ENCODE measurements around the gene CYB5R4.

The CYB5R4 gene

GRCh38 chr6:83868639-83869038 lies 9.2 kb downstream of the CYB5R4 start:
- H3K27ac ChIP-seq (ENCODE audit: low read depth, low read length) = no peak overlapping the region
- H4K20me1 ChIP-seq (ENCODE audit: control insufficient read depth, insufficient read depth, low read depth, low read length) = no peaks in the 10 kb centered on the region
- H3K79me2 ChIP-seq (ENCODE audit: control insufficient read depth, low read length) = peaks cover 69% of the 10 kb centered on the region
- H3K4me1 ChIP-seq (ENCODE audit: control insufficient read depth, low read length) = peaks cover 5% of the 10 kb centered on the region
- TF ChIP-seq CTCF (IDR thresholded peaks at IDR 0.05; ENCODE audit: low read depth, low read length, poor library complexity, severe bottlenecking) (no peak), EZH2phosphoT487 (IDR thresholded peaks at IDR 0.05; ENCODE audit: borderline replicate concordance, low read length) (no peak)
- peaks cover 62% of the 10 kb centered on the region for H3K36me3 ChIP-seq (ENCODE audit: control insufficient read depth, low read length)
- no peak overlapping the region for H3K4me2 ChIP-seq (ENCODE audit: low read length)
- H3K9me3 ChIP-seq (ENCODE audit: control insufficient read depth, insufficient read depth, low read length) = peaks cover 21% of the 10 kb centered on the region
- H3K4me3 ChIP-seq (ENCODE audit: low read length) = no peak overlapping the region
- 0 out of 2 replicates have a peak, but pooled peaks cover 2% of the 10 kb centered on the region for H3F3A ChIP-seq (ENCODE audit: control insufficient read depth, insufficient read depth)
- no peaks in the 10 kb centered on the region for H3K27me3 ChIP-seq (ENCODE audit: control insufficient read depth, low read length)
- H3K9me2 ChIP-seq (replicated peaks; ENCODE audit: control insufficient read depth, low read length) = no peaks in the 10 kb centered on the region

- Histone ChIP-seq H3K79me2 (ENCODE audit: control insufficient read depth, low read length) (peaks cover 65% of the 10 kb centered on the region), H3K4me3 (ENCODE audit: low read length) (no peak overlapping the region), H3F3A (ENCODE audit: control insufficient read depth, insufficient read depth) (0 out of 2 replicates have a peak, but pooled peaks cover 2% of the 10 kb centered on the region)
Observed at GRCh38 chr6:83870649-83871048, 11.2 kb downstream of the CYB5R4 start.

GRCh38 chr6:83872386-83873118 lies 13.1 kb downstream of the CYB5R4 start:
- Histone ChIP-seq H3K36me3 (ENCODE audit: control insufficient read depth, low read length) (peaks cover 23% of the 10 kb centered on the region), H3K27me3 (ENCODE audit: control insufficient read depth, low read length) (no peaks in the 10 kb centered on the region), H3K27ac (ENCODE audit: low read depth, low read length) (no peak overlapping the region), H3K4me1 (ENCODE audit: control insufficient read depth, low read length) (peaks cover 7% of the 10 kb centered on the region), H3K79me2 (ENCODE audit: control insufficient read depth, low read length) (peaks cover 64% of the 10 kb centered on the region), H3K4me2 (ENCODE audit: low read length) (no peak overlapping the region), H3K9me2 (replicated peaks; ENCODE audit: control insufficient read depth, low read length) (no peaks in the 10 kb centered on the region), H3F3A (ENCODE audit: control insufficient read depth, insufficient read depth) (0 out of 2 replicates have a peak, but pooled peaks cover 2% of the 10 kb centered on the region), H3K9me3 (ENCODE audit: control insufficient read depth, insufficient read depth, low read length) (peaks cover 5% of the 10 kb centered on the region), H4K20me1 (ENCODE audit: control insufficient read depth, insufficient read depth, low read depth, low read length) (no peaks in the 10 kb centered on the region), H3K4me3 (ENCODE audit: low read length) (no peak overlapping the region)
- TF ChIP-seq EZH2phosphoT487 (IDR thresholded peaks at IDR 0.05; ENCODE audit: borderline replicate concordance, low read length) (no peak), CTCF (IDR thresholded peaks at IDR 0.05; ENCODE audit: low read depth, low read length, poor library complexity, severe bottlenecking) (no peak)

More at GRCh38 chr6:83870649-83871048, 11.2 kb downstream of the CYB5R4 start:
- Histone ChIP-seq H3K27me3 (ENCODE audit: control insufficient read depth, low read length) (no peaks in the 10 kb centered on the region), H4K20me1 (ENCODE audit: control insufficient read depth, insufficient read depth, low read depth, low read length) (no peaks in the 10 kb centered on the region), H3K27ac (ENCODE audit: low read depth, low read length) (no peak overlapping the region), H3K36me3 (ENCODE audit: control insufficient read depth, low read length) (peaks cover 42% of the 10 kb centered on the region), H3K9me3 (ENCODE audit: control insufficient read depth, insufficient read depth, low read length) (peaks cover 17% of the 10 kb centered on the region), H3K4me2 (ENCODE audit: low read length) (no peak overlapping the region), H3K9me2 (replicated peaks; ENCODE audit: control insufficient read depth, low read length) (no peaks in the 10 kb centered on the region), H3K4me1 (ENCODE audit: control insufficient read depth, low read length) (peaks cover 7% of the 10 kb centered on the region)
- no peak for TF ChIP-seq EZH2phosphoT487 (IDR thresholded peaks at IDR 0.05; ENCODE audit: borderline replicate concordance, low read length)
- no peak for TF ChIP-seq CTCF (IDR thresholded peaks at IDR 0.05; ENCODE audit: low read depth, low read length, poor library complexity, severe bottlenecking)

Measured in DOHH2 (cell line).